Stomach (tissue), 9 donors: ENCODE data around the gene SCN4A. TPM values are rescaled to one million over a fixed set of nuclear protein-coding genes. Genes with fewer than 3 reads are reported as not detected.

Experiments used
- DNase-seq, 2 donors: peaks; one replicate each; pipeline versions ENCODE4 v3.0.0 to v3.0.0-alpha.2; 2013 to 2019
- H3K27ac ChIP-seq, 5 donors: fragments of 200-600 bp in 4 of 5; sonication (generic) in 4 of 5; one replicate each; pipeline ENCODE4 v1.5.1; 2013 to 2019; ENCODE audit warnings: mild to moderate bottlenecking in 1 of 5, moderate library complexity in 1 of 5
- H3K27me3 ChIP-seq, 3 donors: fragments of 200-600 bp; sonication (generic); one replicate each; pipeline ENCODE4 v1.5.1; 2017 to 2019; ENCODE audit warnings: mixed run types in 1 of 3
- H3K36me3 ChIP-seq, 4 donors: fragments of 200-600 bp; sonication (generic); 1 replicate in 3 of 4; 2 replicates in 1 of 4; pipeline ENCODE4 v1.5.1; 2016 to 2019
- H3K4me1 ChIP-seq, 4 donors: fragments of 200-600 bp; sonication (generic); one replicate each; pipeline ENCODE4 v1.5.1; 2016 to 2019
- H3K4me3 ChIP-seq, 4 donors: fragments of 200-600 bp; sonication (generic) in 3 of 4; one replicate each; pipeline ENCODE4 v1.5.1; 2016 to 2019; ENCODE audit warnings: mild to moderate bottlenecking in 1 of 4
- H3K9me3 ChIP-seq, 4 donors: fragments of 200-600 bp; sonication (generic); one replicate each; pipeline ENCODE4 v1.5.1; 2016 to 2019
- EP300 ChIP-seq: sonication (generic); formaldehyde crosslinking; IDR thresholded peaks from one replicate; pipeline ENCODE4 v1.6.1; 2017; ENCODE audit warnings: antibody characterized with exemption
- POLR2A ChIP-seq, 4 donors: fragments of 450-650 bp; IDR thresholded peaks; one replicate each; pipeline ENCODE4 v1.6.1; 2016; ENCODE audit warnings: antibody characterized with exemption in 4 of 4, control low read depth in 2 of 4, mild to moderate bottlenecking in 1 of 4, moderate library complexity in 1 of 4
- POLR2AphosphoS5 ChIP-seq, 3 donors: sonication (generic); formaldehyde crosslinking; IDR thresholded peaks; one replicate each; pipeline ENCODE4 v1.6.1; 2016; ENCODE audit warnings: antibody characterized with exemption in 3 of 3
- WGBS, 5 donors: extraction: QIAGEN DNeasy Blood & Tissue Kit in 3 of 5; methylation state at CpG; one replicate each; pipeline versions ENCODE4 v1.1.5 to v1.1.7; 2013 to 2018; 5-methylcytosine and 5-hydroxymethylcytosine counted together
- intact Hi-C: fragments of 100-400 bp; cut with DNase I; formaldehyde crosslinking; loops from one replicate; pipeline ENCODE4 v1.15.1; 2023; ENCODE audit warnings: low total_unique reads
- polyA plus RNA-seq, 3 donors: library from polyadenylated mRNA; stranded (reverse); fragments of 200-250 nt; gene quantifications; one replicate each; pipeline ENCODE4 v1.2.3, GENCODE V29; 2013
- total RNA-seq, 5 donors: library from RNA; depleted of rRNA; stranded (reverse); fragments of >200 nt; gene quantifications; one replicate each; pipeline versions ENCODE4 v1.1.0 to v1.2.3, GENCODE V29; 2014 to 2016
- TF ChIP-seq, protein P1 (sequence below), 7 experiments: fragments of 450-650 bp in 4 of 7; fragments of 200-600 bp in 3 of 7; sonication (generic) in 3 of 7; IDR thresholded peaks; one replicate each; pipeline ENCODE4 v1.5.1; 2016 to 2019; ENCODE audit warnings: antibody characterized with exemption in 7 of 7, control low read depth in 2 of 7, mild to moderate bottlenecking in 1 of 7
- donor health status: healthy with polysubstance abuse.
- donor health status: Bipolar disorder and iron deficiency.
- donor health status: healthy.

Gene SCN4A
- total and polyA plus RNA-seq, 8 donors: 0.05 to 2.7 (median 0.74) TPM; not detected in 2

DNA sequence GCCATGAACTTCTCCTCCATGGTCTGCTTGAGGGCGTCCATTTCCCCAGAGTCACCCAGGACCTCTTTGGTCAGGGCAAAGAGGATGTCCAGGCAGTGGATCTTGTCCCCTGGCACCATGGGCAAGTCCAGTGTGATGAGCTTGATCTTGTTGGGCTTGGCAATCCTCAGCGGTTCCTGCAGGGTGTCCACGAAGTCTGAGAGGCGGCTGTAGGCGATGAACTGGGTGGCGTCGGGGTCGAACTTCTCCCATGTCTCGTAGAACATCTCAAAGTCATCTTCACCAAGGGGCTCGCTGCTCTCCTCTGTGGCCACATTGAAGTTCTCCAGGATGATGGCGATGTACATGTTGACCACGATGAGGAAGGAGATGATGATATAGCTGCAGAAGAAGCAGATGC, 31.6 kb downstream of the SCN4A start:
- Histone ChIP-seq H3K27me3 (no peaks in the 10 kb centered on the region), H3K4me3 (no peak overlapping the region), H3K36me3 (no peaks in the 10 kb centered on the region), H3K4me1 (peaks cover 0 to 5% (median 2%) of the 10 kb centered on the region in 4 donors), H3K9me3 (no peaks in the 10 kb centered on the region), H3K27ac (no peak overlapping the region)
- no peak for DNase-seq
- WGBS, 5 donors: 92 to 96% (median 95%) methylated on average over 12 of the region's 12 CpGs
- intact Hi-C loops: no loop called here
- no peak for TF ChIP-seq POLR2A (IDR thresholded peaks at IDR 0.05)
- TF ChIP-seq, protein P1, sequence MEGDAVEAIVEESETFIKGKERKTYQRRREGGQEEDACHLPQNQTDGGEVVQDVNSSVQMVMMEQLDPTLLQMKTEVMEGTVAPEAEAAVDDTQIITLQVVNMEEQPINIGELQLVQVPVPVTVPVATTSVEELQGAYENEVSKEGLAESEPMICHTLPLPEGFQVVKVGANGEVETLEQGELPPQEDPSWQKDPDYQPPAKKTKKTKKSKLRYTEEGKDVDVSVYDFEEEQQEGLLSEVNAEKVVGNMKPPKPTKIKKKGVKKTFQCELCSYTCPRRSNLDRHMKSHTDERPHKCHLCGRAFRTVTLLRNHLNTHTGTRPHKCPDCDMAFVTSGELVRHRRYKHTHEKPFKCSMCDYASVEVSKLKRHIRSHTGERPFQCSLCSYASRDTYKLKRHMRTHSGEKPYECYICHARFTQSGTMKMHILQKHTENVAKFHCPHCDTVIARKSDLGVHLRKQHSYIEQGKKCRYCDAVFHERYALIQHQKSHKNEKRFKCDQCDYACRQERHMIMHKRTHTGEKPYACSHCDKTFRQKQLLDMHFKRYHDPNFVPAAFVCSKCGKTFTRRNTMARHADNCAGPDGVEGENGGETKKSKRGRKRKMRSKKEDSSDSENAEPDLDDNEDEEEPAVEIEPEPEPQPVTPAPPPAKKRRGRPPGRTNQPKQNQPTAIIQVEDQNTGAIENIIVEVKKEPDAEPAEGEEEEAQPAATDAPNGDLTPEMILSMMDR (IDR thresholded peaks at IDR 0.05): no peak
- no peak for TF ChIP-seq EP300
- no peak for TF ChIP-seq POLR2AphosphoS5 (IDR thresholded peaks at IDR 0.05)

DNA sequence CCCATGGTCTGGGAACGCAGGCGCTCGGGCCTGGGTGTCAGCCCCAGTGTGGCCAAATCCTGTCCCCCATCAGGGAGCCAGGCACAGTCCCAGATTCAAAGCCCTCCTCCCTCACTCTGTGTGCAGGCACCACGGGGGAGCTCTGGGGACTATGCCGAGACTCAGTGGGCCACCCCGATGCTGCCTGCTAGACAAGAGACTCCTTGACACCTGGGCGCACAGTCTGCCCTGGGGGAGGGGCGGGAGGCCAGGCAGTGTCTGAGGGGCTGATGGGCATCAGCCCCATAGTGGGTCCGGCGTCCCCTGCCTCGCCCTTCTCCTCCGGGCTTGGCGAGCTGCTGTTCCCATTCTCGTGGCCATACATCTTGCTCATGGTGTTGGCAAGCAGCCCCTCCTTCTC, 32.1 kb downstream of the SCN4A start:
- Histone ChIP-seq H3K9me3 (no peaks in the 10 kb centered on the region), H3K36me3 (no peaks in the 10 kb centered on the region), H3K4me1 (no peaks in the 10 kb centered on the region), H3K4me3 (no peak overlapping the region), H3K27me3 (no peaks in the 10 kb centered on the region), H3K27ac (no peak overlapping the region)
- TF ChIP-seq POLR2A (IDR thresholded peaks at IDR 0.05): no peak
- no peak for TF ChIP-seq POLR2AphosphoS5 (IDR thresholded peaks at IDR 0.05)
- TF ChIP-seq, protein P1 (IDR thresholded peaks at IDR 0.05): no peak
- TF ChIP-seq EP300: no peak
- intact Hi-C loops: no loop called here
- no peak for DNase-seq
- WGBS, 5 donors: 92 to 97% (median 94%) methylated on average over 8 to 14 of the region's 14 CpGs

DNA sequence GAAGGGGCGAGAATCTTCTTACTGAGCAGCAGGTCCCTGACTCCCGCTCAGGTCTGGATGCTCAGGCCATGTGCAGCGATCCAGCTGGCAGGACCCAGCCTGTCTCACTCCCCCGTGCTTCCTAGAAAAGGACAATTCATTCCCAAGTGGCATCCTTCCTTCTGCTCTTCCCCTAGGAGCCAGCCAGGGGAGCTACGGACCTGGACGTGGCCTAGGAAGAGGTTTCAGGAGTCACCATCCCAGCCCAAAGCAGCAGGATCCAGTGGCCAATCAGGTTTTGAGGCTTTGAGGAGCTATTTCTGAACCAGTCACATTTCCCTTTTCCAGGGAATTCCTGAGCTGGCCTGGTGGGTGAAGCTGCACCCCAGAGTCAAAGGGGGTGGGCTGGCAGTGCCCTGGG, 32.8 kb downstream of the SCN4A start:
- Histone ChIP-seq H3K4me3 (no peak overlapping the region), H3K36me3 (no peaks in the 10 kb centered on the region), H3K27ac (no peak overlapping the region), H3K4me1 (no peaks in the 10 kb centered on the region), H3K27me3 (no peaks in the 10 kb centered on the region), H3K9me3 (no peaks in the 10 kb centered on the region)
- TF ChIP-seq EP300: no peak
- no peak for TF ChIP-seq POLR2A (IDR thresholded peaks at IDR 0.05)
- TF ChIP-seq, protein P1 (IDR thresholded peaks at IDR 0.05): no peak
- TF ChIP-seq POLR2AphosphoS5 (IDR thresholded peaks at IDR 0.05): no peak
- WGBS, 5 donors: 73 to 81% (median 78%) methylated on average over 6 of the region's 6 CpGs
- intact Hi-C loops: loop anchor here (10.0 kb wide), 1 partner anchor 85 kb away; the partner anchor contains the start of gene ICAM2
- DNase-seq: no peak

DNA sequence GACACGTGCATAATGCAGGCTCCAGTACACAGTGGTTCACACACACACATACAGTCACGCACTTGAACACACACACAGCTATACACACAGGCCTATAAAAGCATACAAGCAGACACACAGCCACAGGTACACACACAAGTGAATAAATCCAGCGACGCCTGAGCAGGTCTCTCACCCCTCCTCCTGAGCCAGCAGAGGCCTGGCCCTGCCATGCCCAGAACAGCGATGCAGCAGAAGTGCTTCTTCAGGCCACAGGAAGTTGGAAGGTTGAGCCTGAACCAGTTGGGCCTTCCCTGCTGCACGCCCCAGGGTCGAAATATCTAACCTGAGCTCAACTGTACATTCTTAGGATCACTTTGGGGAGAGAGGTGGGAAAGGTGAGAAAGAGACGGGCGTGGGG, 33.3 kb downstream of the SCN4A start:
- TF ChIP-seq, protein P1 (IDR thresholded peaks at IDR 0.05): no peak
- TF ChIP-seq POLR2A (IDR thresholded peaks at IDR 0.05): no peak
- TF ChIP-seq EP300: no peak
- no peak for TF ChIP-seq POLR2AphosphoS5 (IDR thresholded peaks at IDR 0.05)
- Histone ChIP-seq H3K36me3 (no peaks in the 10 kb centered on the region), H3K4me1 (no peaks in the 10 kb centered on the region), H3K4me3 (no peak overlapping the region), H3K9me3 (no peaks in the 10 kb centered on the region), H3K27me3 (peaks cover 0 to under 1% (median 0%) of the 10 kb centered on the region in 3 donors), H3K27ac (no peak overlapping the region)
- WGBS, 5 donors: 85 to 93% (median 89%) methylated on average over 8 to 9 of the region's 9 CpGs
- intact Hi-C loops: loop anchor here (10.0 kb wide), 1 partner anchor 85 kb away; the partner anchor contains the start of gene ICAM2
- no peak for DNase-seq
